ENCODE results near the gene GALNT14.
"Not testable (repeated sequence)": the region's sequence is repeated elsewhere in the genome, so short reads cannot be mapped to it uniquely, and the experiment has no call there.

The GALNT14 gene, protein sequence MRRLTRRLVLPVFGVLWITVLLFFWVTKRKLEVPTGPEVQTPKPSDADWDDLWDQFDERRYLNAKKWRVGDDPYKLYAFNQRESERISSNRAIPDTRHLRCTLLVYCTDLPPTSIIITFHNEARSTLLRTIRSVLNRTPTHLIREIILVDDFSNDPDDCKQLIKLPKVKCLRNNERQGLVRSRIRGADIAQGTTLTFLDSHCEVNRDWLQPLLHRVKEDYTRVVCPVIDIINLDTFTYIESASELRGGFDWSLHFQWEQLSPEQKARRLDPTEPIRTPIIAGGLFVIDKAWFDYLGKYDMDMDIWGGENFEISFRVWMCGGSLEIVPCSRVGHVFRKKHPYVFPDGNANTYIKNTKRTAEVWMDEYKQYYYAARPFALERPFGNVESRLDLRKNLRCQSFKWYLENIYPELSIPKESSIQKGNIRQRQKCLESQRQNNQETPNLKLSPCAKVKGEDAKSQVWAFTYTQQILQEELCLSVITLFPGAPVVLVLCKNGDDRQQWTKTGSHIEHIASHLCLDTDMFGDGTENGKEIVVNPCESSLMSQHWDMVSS

DNA sequence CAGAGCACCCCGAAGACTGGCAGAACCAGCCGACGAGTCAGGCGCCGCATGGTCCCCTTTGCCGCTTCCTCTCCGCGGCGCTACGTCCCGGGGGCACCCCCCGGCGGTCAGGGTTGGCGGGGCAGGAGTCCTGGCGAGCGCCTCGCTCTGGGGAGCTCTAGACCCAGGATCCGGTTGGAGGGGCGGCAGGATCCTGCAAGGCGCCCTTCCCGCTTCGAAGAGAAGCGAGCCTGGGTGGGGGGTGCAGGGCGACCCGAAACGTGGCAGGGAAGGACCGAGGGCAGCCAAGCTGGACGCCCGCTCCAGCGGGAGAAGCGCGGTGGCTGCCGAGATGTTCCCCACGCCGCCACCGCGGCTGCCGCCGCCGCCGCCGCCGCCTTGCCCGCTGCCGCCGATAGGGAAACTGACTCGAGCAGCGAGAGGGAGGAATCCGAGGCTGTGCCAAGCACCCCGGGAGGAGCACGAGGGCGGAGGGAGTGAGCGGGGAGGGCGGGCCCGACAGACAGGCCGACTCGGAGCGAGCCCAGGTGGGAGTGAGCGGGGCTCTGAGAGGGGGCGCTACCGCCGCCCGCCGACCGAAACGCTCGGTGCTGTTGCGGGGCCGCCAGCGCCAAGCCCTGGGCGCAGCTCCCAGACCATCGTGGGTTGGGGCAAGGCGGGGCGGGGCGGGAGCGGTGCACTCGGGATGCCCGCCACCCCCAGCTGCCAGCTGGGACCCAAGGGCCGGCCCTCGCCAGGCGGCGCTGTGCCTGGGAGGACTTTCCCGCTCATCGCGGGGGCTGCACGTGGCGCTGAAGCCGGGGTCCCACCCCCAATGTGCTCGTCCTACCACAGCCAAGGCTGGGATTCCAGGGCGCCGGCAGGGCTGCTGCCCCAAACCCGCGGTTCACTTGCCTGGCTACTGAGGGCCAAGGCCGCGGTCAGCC, at the start of gene GALNT14:
Gene GALNT14, minus strand, starts transcription at position 404 of the 926 bp plus-strand sequence. Its CDS starts 354 bp downstream, at position 50.
- Histone ChIP-seq H3K27me3 (ENCODE audit: insufficient read depth, low read depth, severe bottlenecking) (peaks cover 42% of the 10 kb centered on the region), H3K36me3 (no peaks in the 10 kb centered on the region), H3K27ac (no peak within 1 kb of the TSS; the same call in 1 of the 2 replicates), H3K9me3 (ENCODE audit: severe bottlenecking) (no peaks in the 10 kb centered on the region), H3K4me3 (ENCODE audit: low read depth, low read length) (peak within 1 kb of the TSS; percentile 62)
- TF ChIP-seq, protein P1, sequence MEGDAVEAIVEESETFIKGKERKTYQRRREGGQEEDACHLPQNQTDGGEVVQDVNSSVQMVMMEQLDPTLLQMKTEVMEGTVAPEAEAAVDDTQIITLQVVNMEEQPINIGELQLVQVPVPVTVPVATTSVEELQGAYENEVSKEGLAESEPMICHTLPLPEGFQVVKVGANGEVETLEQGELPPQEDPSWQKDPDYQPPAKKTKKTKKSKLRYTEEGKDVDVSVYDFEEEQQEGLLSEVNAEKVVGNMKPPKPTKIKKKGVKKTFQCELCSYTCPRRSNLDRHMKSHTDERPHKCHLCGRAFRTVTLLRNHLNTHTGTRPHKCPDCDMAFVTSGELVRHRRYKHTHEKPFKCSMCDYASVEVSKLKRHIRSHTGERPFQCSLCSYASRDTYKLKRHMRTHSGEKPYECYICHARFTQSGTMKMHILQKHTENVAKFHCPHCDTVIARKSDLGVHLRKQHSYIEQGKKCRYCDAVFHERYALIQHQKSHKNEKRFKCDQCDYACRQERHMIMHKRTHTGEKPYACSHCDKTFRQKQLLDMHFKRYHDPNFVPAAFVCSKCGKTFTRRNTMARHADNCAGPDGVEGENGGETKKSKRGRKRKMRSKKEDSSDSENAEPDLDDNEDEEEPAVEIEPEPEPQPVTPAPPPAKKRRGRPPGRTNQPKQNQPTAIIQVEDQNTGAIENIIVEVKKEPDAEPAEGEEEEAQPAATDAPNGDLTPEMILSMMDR (IDR thresholded peaks at IDR 0.05; ENCODE audit: low read depth, low read length), result peak; percentile 84
- DNase-seq, result peak; percentile 87

DNA sequence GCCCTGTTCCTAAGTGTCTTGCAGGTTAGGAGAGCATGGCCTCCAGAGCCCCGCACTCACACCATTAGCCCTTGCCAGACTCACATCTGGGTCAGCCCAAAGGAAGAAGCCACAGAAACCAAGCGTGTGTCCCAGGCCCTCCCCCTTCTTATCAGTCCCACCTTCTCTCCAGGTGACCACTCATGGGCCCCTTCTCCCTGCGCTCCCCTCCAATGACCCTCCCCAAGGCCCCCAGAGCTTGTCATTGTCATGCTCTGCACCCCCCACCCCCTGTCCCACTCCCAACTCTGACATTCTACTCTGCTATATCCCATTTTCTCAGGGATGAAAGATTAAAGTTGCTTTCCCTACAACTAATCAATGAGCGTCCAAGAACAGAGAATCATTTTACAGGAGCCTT, 48.9 kb upstream of the GALNT14 start:
- Histone ChIP-seq H3K27ac (no peak overlapping the region), H3K27me3 (ENCODE audit: insufficient read depth, low read depth, severe bottlenecking) (no peaks in the 10 kb centered on the region), H3K9me3 (ENCODE audit: severe bottlenecking) (peaks cover 3% of the 10 kb centered on the region), H3K36me3 (no peaks in the 10 kb centered on the region), H3K4me3 (ENCODE audit: low read depth, low read length) (no peak overlapping the region)
- DNase-seq, result no peak
- TF ChIP-seq, protein P1 (IDR thresholded peaks at IDR 0.05; ENCODE audit: low read depth, low read length), result no peak

DNA sequence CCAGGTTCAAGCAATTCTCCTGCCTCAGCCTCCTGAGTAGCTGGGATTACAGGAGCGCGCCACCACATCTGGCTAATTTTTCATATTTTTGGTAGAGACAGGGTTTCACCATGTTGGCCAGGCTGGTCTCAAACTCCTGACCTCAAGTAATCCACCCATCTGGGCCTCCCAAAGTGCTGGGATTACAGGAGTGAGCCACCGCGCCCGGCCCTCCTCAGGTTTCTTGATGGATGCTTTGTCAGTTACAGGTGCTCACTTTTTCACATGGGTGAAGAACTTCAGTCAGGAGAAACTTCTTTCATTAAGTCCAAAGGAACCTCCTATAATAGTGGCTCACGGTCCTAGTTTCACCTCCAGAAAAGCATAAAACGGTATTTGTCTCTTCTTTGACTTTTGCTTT, 45.7 kb upstream of the GALNT14 start:
- not testable (repeated sequence) for DNase-seq; H3K9me3 ChIP-seq (ENCODE audit: severe bottlenecking); H3K27ac ChIP-seq; H3K36me3 ChIP-seq; H3K4me3 ChIP-seq (ENCODE audit: low read depth, low read length); H3K27me3 ChIP-seq (ENCODE audit: insufficient read depth, low read depth, severe bottlenecking)

DNA sequence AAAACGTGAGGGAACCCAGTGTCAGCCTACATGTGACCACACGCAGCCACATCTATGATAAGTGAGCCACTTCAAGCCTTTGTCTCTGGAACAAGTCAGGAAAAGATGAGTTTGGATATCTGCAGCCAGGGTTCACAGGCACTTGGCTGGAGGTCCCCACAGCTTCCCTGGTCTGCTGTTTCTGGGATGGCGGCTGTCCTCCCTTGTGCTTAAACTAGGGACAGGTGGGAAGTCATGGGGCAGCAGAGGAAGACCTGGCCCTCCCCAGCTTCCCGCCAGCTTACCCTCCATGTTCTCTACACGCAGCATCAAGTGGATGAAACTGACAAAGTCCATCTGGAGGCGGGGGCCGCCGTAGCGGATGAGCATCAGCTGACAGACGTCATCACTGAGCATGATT, 38.5 kb upstream of the GALNT14 start:
- TF ChIP-seq, protein P1 (IDR thresholded peaks at IDR 0.05; ENCODE audit: low read depth, low read length), result no peak
- H3K9me3 ChIP-seq (ENCODE audit: severe bottlenecking), result no peaks in the 10 kb centered on the region
- no peak overlapping the region for H3K27ac ChIP-seq
- DNase-seq, result no peak
- no peaks in the 10 kb centered on the region for H3K36me3 ChIP-seq
- no peak overlapping the region for H3K4me3 ChIP-seq (ENCODE audit: low read depth, low read length)
- no peaks in the 10 kb centered on the region for H3K27me3 ChIP-seq (ENCODE audit: insufficient read depth, low read depth, severe bottlenecking)

DNA sequence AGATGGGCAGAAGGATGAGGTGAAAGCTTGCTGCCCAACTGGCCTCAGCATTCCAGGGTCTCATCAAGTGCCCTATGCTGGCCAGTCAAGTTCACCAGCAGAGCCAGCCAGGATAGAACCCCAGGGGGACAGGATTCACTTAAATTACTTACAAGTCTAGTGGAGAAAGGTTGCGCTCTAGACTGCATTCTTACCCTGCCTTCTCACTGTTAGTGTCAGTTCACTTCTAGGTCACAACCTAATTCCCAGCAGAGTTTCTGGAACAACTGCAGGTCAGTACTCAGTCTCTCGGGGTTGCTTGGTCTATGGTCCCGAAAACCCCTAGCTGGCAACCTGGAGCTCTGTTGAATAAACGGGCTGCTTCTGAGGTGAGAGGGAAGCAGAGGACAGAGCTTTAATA, 32.9 kb upstream of the GALNT14 start:
- TF ChIP-seq, protein P1 (IDR thresholded peaks at IDR 0.05; ENCODE audit: low read depth, low read length), result no peak
- no peak for DNase-seq
- no peaks in the 10 kb centered on the region for H3K9me3 ChIP-seq (ENCODE audit: severe bottlenecking)
- H3K27ac ChIP-seq, result no peak overlapping the region
- no peaks in the 10 kb centered on the region for H3K27me3 ChIP-seq (ENCODE audit: insufficient read depth, low read depth, severe bottlenecking)
- H3K36me3 ChIP-seq, result no peaks in the 10 kb centered on the region
- H3K4me3 ChIP-seq (ENCODE audit: low read depth, low read length), result no peak overlapping the region
